GM21360 (cell line): ENCODE measurements around the gene GALNT14.

ENCODE experiments used
- ATAC-seq: cut with Tn5 transposase; IDR thresholded peaks from one replicate; pipeline ENCODE4 v1.9.1; 2021; ENCODE audit warnings: mild to moderate bottlenecking, moderate library complexity; ENCODE audit not compliant: unreplicated experiment

Gene GALNT14

GRCh38 chr2:31058096-31059035 lies 79.9 kb downstream of the GALNT14 start:
- no peak for ATAC-seq

- ATAC-seq: no peak
Observed at GRCh38 chr2:31057691-31058090, 80.5 kb downstream of the GALNT14 start.

- ATAC-seq: no peak
Observed at GRCh38 chr2:31055938-31056337, 82.3 kb downstream of the GALNT14 start.

GRCh38 chr2:31054842-31055388 lies 83.3 kb downstream of the GALNT14 start:
- ATAC-seq: no peak

- no peak for ATAC-seq
Observed at GRCh38 chr2:31053929-31054782, 84.1 kb downstream of the GALNT14 start.

- no peak for ATAC-seq
Observed at GRCh38 chr2:31052284-31052683, 86.0 kb downstream of the GALNT14 start.

- no peak for ATAC-seq
Observed at GRCh38 chr2:31051258-31052140, 86.7 kb downstream of the GALNT14 start.

GRCh38 chr2:31049916-31050588 lies 88.2 kb downstream of the GALNT14 start:
- ATAC-seq: no peak

GRCh38 chr2:31049264-31049663 lies 89.0 kb downstream of the GALNT14 start:
- ATAC-seq: no peak

GRCh38 chr2:31047599-31047998 lies 90.6 kb downstream of the GALNT14 start:
- no peak for ATAC-seq

- no peak for ATAC-seq
Observed at GRCh38 chr2:31038385-31038784, 99.9 kb downstream of the GALNT14 start.

GRCh38 chr2:31037058-31037457 lies 101.2 kb downstream of the GALNT14 start:
- no peak for ATAC-seq

- ATAC-seq: no peak
Observed at GRCh38 chr2:31033032-31033431, 105.2 kb downstream of the GALNT14 start.

- no peak for ATAC-seq
Observed at GRCh38 chr2:31032475-31032874, 105.8 kb downstream of the GALNT14 start.

GRCh38 chr2:31031132-31031706 lies 107.0 kb downstream of the GALNT14 start:
- ATAC-seq: peak; percentile 94

GRCh38 chr2:31028417-31028816 lies 109.8 kb downstream of the GALNT14 start:
- no peak for ATAC-seq

GRCh38 chr2:31027549-31027948 lies 110.7 kb downstream of the GALNT14 start:
- no peak for ATAC-seq

GRCh38 chr2:31023541-31023940 lies 114.7 kb downstream of the GALNT14 start:
- no peak for ATAC-seq

GRCh38 chr2:31020713-31021112 lies 117.5 kb downstream of the GALNT14 start:
- no peak for ATAC-seq

GRCh38 chr2:31018280-31018679 lies 120.0 kb downstream of the GALNT14 start:
- no peak for ATAC-seq
